ES-I3 (cell line): Measurements from ENCODE around the gene CCDC91.

ENCODE experiments used
- H3K36me3 ChIP-seq: 2 replicates; pipeline ENCODE4 v1.6.1; 2013; ENCODE audit warnings: mild to moderate bottlenecking, low read length, control low read depth, moderate library complexity; ENCODE audit not compliant: insufficient read depth
- H3K4me1 ChIP-seq: 2 replicates; pipeline ENCODE4 v1.6.1; 2013; ENCODE audit warnings: mild to moderate bottlenecking, control low read depth, low read length; ENCODE audit not compliant: insufficient read depth
- H3K9ac ChIP-seq: 2 replicates; pipeline ENCODE4 v1.6.1; 2013; ENCODE audit warnings: low read depth, mild to moderate bottlenecking, low read length, moderate library complexity
- H3K9me3 ChIP-seq: 2 replicates; pipeline ENCODE4 v1.6.1; 2013; ENCODE audit warnings: mild to moderate bottlenecking, low read length, moderate library complexity; ENCODE audit not compliant: control insufficient read depth, insufficient read depth

The CCDC91 gene

DNA sequence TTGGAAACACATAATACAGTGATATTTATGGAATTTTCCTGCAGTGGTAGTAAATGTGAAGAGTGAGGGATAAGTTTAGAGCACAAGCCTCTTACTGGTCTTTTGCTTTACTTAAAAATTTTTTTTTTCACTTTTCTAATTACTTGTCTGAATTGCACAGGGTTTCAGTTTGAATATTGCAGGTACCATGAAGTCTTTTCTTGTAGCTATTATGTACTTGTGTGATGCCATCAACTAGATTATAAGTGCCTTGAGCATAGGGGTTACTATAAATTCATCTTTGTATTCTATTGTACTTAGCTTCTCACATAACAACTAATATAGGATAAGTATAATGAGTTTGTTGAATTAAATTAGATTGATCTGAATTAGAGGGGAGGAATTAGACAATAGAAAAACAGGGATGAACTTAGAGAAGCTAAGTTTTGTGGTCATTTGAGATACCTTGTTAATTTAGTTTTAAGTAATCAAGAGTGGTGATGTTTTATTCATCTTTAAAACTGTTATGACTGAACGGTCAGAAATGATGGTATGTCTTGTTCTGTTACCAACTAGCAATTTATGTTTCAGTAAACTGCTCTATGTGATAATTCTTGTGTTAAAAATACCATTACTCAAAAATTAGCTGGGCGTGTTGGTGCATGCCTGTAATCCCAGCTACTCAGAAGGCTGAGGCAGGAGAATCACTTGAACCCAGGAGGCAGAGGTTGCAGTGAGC lies 42.1 kb downstream of the CCDC91 start:
- Histone ChIP-seq H3K4me1 (no peaks in the 10 kb centered on the region), H3K9me3 (no peaks in the 10 kb centered on the region), H3K36me3 (no peaks in the 10 kb centered on the region)

GRCh38 chr12:28234444-28234843 lies 44.2 kb downstream of the CCDC91 start:
- H3K4me1 ChIP-seq: no peaks in the 10 kb centered on the region
- H3K9me3 ChIP-seq: no peaks in the 10 kb centered on the region
- no peaks in the 10 kb centered on the region for H3K36me3 ChIP-seq
- no peak overlapping the region for H3K9ac ChIP-seq

More for the DNA sequence above, 42.1 kb downstream of the CCDC91 start:
- H3K9ac ChIP-seq: no peak overlapping the region

- Histone ChIP-seq H3K4me1 (no peaks in the 10 kb centered on the region), H3K9ac (no peak overlapping the region), H3K36me3 (no peaks in the 10 kb centered on the region), H3K9me3 (no peaks in the 10 kb centered on the region)
Measured at GRCh38 chr12:28235015-28235414, 44.8 kb downstream of the CCDC91 start.

DNA sequence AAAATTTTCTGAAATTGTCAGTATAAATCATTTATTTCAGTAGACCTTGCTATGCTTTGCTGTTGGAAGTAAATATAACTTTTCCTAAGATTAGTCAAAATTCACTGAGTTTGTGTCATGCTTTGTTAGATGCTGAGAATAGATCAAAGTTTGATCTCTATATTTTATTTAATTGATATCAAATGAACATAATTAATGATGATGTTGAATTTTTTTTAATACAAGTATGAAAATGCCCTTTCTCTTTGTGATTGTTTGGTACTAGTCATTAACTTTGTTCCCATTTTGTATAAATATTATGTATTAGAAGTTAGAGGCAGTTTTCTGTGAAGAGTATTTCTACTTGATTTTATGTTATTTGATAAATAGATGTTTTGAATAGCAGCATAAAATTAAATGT lies 45.7 kb downstream of the CCDC91 start:
- Histone ChIP-seq H3K9me3 (no peaks in the 10 kb centered on the region), H3K36me3 (no peaks in the 10 kb centered on the region), H3K9ac (no peak overlapping the region), H3K4me1 (no peaks in the 10 kb centered on the region)

- no peaks in the 10 kb centered on the region for H3K9me3 ChIP-seq
Measured at GRCh38 chr12:28237423-28237822, 47.2 kb downstream of the CCDC91 start.

GRCh38 chr12:28239918-28240317 lies 49.7 kb downstream of the CCDC91 start:
- Histone ChIP-seq H3K36me3 (no peaks in the 10 kb centered on the region), H3K4me1 (no peaks in the 10 kb centered on the region)

More at GRCh38 chr12:28237423-28237822, 47.2 kb downstream of the CCDC91 start:
- no peak overlapping the region for H3K9ac ChIP-seq
- no peaks in the 10 kb centered on the region for H3K4me1 ChIP-seq
- no peaks in the 10 kb centered on the region for H3K36me3 ChIP-seq

GRCh38 chr12:28240853-28241252 lies 50.6 kb downstream of the CCDC91 start:
- no peaks in the 10 kb centered on the region for H3K9me3 ChIP-seq
- H3K9ac ChIP-seq: no peak overlapping the region
- H3K4me1 ChIP-seq: no peaks in the 10 kb centered on the region
- H3K36me3 ChIP-seq: no peaks in the 10 kb centered on the region

More at GRCh38 chr12:28239918-28240317, 49.7 kb downstream of the CCDC91 start:
- H3K9ac ChIP-seq: no peak overlapping the region
- H3K9me3 ChIP-seq: no peaks in the 10 kb centered on the region

GRCh38 chr12:28242129-28242495 lies 51.9 kb downstream of the CCDC91 start:
- no peaks in the 10 kb centered on the region; the same call in 1 of the 2 replicates for H3K9me3 ChIP-seq
- no peak overlapping the region for H3K9ac ChIP-seq
- no peaks in the 10 kb centered on the region for H3K36me3 ChIP-seq
- no peaks in the 10 kb centered on the region for H3K4me1 ChIP-seq

DNA sequence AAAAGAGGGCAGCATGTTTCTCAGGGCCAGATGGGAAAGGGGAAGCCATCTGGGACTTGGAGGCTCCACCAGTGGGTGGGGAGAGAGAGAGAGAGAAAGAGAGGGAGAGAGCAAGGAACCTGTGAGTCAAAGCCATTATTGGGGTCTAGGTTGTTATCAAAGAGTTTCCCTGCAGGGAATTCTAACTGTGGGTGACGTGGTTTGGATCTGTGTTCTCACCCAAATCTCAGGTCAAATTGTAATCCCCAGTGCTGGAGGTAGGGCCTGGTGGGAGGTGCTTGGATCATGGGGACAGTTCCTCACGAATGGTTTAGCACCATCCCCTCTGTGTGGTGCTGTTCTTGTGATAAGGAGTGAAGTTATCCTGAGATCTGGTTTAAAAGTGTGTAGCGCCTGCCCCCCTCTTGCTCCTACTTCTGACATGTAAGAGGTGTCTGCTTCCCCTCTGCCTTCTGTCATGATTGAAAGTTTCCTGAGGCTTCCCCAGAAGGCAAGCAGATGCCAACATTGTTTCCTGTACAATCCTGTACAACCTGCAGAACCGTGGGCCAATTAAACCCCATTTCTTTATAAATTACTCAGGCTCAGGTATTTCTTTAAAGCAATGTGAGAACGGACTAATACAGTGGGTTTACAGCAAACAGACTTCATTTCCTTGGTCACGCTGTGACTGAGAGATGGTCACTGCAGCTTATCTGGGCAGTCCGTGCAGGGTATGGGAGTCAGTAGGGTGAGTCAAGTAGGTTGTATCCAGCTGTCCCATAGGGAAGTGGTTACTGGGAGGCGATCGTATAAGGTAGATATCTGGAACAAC lies 52.4 kb downstream of the CCDC91 start:
- H3K36me3 ChIP-seq: no peaks in the 10 kb centered on the region
- no peaks in the 10 kb centered on the region for H3K4me1 ChIP-seq
- no peak overlapping the region for H3K9ac ChIP-seq
- H3K9me3 ChIP-seq: no peaks in the 10 kb centered on the region; the same call in 1 of the 2 replicates

GRCh38 chr12:28243310-28243633 lies 53.0 kb downstream of the CCDC91 start:
- Histone ChIP-seq H3K36me3 (no peaks in the 10 kb centered on the region), H3K9me3 (no peaks in the 10 kb centered on the region; the same call in 1 of the 2 replicates)

GRCh38 chr12:28247806-28248205 lies 57.5 kb downstream of the CCDC91 start:
- Histone ChIP-seq H3K36me3 (no peaks in the 10 kb centered on the region), H3K9me3 (no peaks in the 10 kb centered on the region; the same call in 1 of the 2 replicates), H3K9ac (no peak overlapping the region), H3K4me1 (peaks cover 12% of the 10 kb centered on the region)

More at GRCh38 chr12:28243310-28243633, 53.0 kb downstream of the CCDC91 start:
- Histone ChIP-seq H3K4me1 (peaks cover 2% of the 10 kb centered on the region; the same call in 1 of the 2 replicates), H3K9ac (no peak overlapping the region)

DNA sequence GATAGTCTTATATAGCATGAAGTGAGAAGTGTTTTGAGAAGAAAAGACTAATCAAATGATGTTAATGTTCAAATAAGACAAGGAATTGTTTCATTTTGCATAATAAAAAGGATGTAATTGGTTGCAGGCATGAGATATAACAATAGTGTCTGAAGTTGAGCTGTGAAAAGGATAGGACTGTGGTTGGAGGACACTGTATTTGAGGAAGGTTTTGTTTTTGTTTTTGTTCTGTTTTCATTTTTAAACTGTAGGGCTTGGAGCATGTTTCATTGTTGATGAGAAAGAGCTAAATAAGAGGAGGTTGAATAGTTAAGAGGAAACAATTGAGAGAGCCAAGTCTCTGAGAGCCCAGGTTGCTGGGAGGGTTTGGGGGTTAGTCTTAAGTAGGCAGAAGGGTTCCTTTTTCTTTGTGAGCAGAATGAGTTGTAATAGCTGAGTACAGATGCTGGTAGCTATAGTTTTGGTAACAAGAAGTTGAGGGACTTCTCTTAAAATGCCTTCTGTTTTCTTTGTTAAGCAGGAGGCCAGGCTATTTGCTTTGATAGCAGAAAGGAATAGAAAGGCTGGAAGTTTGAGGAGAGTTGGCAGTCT lies 58.4 kb downstream of the CCDC91 start:
- no peak overlapping the region for H3K9ac ChIP-seq
- H3K4me1 ChIP-seq: peaks cover 12% of the 10 kb centered on the region
- H3K36me3 ChIP-seq: no peaks in the 10 kb centered on the region
- no peaks in the 10 kb centered on the region; the same call in 1 of the 2 replicates for H3K9me3 ChIP-seq

DNA sequence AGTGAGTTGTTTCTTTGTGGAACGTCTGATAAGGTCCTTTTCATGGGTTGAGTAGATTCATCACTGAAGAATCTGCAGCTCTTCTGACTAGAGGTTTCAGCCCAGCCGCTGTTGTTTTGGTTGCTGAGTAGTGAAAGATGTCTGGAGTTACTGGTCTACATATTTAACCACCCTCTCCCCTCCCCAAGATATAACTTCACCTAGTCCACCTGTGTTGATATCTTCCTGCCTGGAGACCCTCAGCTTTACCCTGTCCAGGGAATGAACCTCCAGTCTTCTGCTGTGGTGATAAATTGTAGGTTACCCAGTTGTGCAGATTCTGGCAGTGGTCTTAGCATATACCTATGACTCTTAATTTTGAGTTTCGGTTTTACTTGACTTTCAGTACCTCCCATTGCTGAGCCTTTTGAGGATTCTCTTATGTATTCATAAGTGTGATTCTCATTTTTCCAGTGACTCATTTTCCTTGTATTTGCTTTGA lies 62.9 kb downstream of the CCDC91 start:
- H3K4me1 ChIP-seq: peaks cover 11% of the 10 kb centered on the region

DNA sequence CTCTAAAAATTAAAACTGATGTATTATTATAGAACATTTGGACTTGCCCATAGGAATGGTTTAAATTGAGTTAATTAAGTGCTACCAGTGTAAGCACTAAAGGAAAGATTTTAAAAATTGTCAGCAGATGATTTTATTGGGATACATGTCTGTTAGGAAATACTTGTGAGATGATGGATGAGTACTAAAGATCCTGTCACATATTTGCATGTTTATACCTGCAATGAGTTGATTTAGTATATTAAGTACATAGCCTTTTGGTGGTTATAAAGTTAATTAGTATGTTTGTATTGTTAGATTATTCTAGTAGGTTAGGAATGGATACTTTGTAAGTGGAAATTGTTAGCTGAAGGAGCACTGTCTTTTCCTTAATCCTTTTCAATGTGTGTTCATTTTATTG lies 67.2 kb downstream of the CCDC91 start:
- H3K4me1 ChIP-seq: no peaks in the 10 kb centered on the region
- H3K9ac ChIP-seq: no peak overlapping the region
- H3K9me3 ChIP-seq: no peaks in the 10 kb centered on the region
- H3K36me3 ChIP-seq: no peaks in the 10 kb centered on the region

More for the DNA sequence above, 62.9 kb downstream of the CCDC91 start:
- Histone ChIP-seq H3K36me3 (no peaks in the 10 kb centered on the region), H3K9me3 (no peaks in the 10 kb centered on the region), H3K9ac (no peak overlapping the region)
